ENCODE results near the gene PTTG1IP.

DNA sequence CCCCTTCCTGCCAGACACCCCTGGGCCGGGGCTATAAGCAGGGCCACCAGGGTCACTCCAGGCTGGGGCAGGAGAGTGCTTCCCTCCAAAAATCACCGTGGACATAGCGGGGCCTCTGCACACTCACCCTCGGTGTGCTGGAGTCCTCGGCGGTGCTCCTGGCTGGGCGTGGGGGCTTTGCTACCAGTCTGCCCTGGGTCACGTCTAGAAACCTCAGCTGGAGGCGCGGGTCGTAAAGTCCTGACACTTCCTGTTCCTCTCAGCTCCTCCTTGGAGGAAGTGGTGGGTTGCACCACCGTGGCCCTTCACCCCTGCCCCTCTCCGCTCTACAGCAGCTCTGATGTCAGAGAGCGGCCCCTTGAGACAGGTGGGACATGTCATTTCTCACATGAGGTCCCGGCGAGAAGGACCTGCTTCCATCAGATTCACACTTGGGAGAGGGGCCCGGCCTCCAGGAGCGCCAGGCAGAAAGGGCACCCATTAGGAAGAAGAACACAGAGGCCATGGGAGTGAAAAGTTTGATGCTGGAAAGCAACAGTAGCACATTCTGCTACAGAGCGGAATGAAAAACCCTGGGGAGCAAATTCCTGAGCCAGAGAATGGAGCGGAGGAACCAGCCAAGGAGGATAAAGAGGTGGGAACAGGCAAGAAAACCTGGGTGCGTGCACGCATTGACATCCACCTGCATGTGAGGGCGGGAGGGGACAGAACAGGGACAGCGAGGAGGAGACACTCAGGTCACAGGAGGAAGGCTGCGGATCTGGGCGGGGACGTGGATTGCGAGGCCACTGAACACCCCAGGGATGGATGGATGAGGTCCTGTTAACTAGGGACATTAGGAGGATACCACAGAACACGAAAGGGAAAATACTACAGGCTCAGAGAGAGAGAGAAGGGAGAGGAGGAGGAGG lies 47.5 kb upstream of the PTTG1IP start, which contains the start of gene ITGB2:
- TF ChIP-seq, protein P1, sequence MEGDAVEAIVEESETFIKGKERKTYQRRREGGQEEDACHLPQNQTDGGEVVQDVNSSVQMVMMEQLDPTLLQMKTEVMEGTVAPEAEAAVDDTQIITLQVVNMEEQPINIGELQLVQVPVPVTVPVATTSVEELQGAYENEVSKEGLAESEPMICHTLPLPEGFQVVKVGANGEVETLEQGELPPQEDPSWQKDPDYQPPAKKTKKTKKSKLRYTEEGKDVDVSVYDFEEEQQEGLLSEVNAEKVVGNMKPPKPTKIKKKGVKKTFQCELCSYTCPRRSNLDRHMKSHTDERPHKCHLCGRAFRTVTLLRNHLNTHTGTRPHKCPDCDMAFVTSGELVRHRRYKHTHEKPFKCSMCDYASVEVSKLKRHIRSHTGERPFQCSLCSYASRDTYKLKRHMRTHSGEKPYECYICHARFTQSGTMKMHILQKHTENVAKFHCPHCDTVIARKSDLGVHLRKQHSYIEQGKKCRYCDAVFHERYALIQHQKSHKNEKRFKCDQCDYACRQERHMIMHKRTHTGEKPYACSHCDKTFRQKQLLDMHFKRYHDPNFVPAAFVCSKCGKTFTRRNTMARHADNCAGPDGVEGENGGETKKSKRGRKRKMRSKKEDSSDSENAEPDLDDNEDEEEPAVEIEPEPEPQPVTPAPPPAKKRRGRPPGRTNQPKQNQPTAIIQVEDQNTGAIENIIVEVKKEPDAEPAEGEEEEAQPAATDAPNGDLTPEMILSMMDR (IDR thresholded peaks at IDR 0.05; ENCODE audit: low read length): no peak
- TF ChIP-seq EZH2 (IDR thresholded peaks at IDR 0.05; ENCODE audit: borderline replicate concordance, low read length): no peak

Measured in OCI-LY1 (cell line).